GM06990 (cell line): ENCODE results near the gene EIF3A.
"Not testable (repeated sequence)": the region's sequence is repeated elsewhere in the genome, so short reads cannot be mapped to it uniquely, and the experiment has no call there.

Experiments used
- DNase-seq: peaks from one replicate; pipeline ENCODE4 v3.0.0-alpha.2; 2011; ENCODE audit not compliant: insufficient read length; ENCODE audit errors: extremely low read depth
- H3K27me3 ChIP-seq: replicated peaks from 2 replicates; pipeline ENCODE4 v1.6.0; 2011; ENCODE audit warnings: low read length; ENCODE audit not compliant: control insufficient read depth, insufficient read depth
- H3K36me3 ChIP-seq: 2 replicates; pipeline ENCODE4 v1.5.1; 2011; ENCODE audit warnings: low read length; ENCODE audit not compliant: control insufficient read depth, insufficient read depth
- H3K4me3 ChIP-seq: replicated peaks from 2 replicates; pipeline ENCODE4 v1.5.1; 2011; ENCODE audit warnings: low read depth, mild to moderate bottlenecking, control low read depth, low read length
- TF ChIP-seq, protein P1 (sequence below): IDR thresholded peaks from 2 replicates; pipeline ENCODE4 v1.5.1; 2011; ENCODE audit warnings: low read length, control low read depth, mild to moderate bottlenecking, inconsistent platforms; ENCODE audit not compliant: insufficient read depth, poor library complexity, severe bottlenecking

EIF3A gene

DNA sequence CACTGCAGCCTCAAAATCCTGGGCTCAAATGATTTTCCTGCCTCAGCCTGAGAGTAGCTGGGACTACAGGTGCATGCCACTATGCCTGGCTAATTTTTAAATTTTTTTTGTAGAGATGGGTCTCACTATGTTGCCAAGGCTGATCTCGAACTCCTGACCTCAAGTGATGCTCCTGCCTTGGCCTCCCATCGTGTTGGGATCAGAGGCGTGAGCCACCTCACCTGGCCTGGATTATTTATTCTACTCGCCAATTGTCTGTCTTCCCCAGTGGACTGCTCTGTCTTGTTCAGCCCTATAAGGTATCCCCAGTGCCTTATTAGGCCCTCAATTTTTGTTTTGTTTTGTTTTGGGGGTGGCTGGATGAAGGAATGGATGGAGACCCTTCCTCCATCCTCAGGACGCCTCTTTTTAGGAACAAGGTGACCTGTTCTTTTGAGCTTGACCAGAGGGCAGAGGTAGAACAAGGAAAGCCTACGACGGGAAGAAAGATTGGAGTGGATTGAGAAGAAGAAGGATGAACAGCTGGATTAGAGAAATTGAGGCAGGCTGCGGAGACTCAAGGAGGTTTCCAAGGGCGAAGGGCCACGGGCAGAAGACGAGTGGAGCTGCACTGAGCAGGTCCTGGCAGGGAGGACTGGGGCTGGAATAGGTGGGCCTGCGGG is 22.8 kb upstream of the EIF3A start:
- Histone ChIP-seq H3K36me3 (no peaks in the 10 kb centered on the region; the same call in 1 of the 2 replicates), H3K27me3 (no peaks in the 10 kb centered on the region), H3K4me3 (no peak overlapping the region)
- DNase-seq: no peak
- TF ChIP-seq, protein P1, sequence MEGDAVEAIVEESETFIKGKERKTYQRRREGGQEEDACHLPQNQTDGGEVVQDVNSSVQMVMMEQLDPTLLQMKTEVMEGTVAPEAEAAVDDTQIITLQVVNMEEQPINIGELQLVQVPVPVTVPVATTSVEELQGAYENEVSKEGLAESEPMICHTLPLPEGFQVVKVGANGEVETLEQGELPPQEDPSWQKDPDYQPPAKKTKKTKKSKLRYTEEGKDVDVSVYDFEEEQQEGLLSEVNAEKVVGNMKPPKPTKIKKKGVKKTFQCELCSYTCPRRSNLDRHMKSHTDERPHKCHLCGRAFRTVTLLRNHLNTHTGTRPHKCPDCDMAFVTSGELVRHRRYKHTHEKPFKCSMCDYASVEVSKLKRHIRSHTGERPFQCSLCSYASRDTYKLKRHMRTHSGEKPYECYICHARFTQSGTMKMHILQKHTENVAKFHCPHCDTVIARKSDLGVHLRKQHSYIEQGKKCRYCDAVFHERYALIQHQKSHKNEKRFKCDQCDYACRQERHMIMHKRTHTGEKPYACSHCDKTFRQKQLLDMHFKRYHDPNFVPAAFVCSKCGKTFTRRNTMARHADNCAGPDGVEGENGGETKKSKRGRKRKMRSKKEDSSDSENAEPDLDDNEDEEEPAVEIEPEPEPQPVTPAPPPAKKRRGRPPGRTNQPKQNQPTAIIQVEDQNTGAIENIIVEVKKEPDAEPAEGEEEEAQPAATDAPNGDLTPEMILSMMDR: no peak

DNA sequence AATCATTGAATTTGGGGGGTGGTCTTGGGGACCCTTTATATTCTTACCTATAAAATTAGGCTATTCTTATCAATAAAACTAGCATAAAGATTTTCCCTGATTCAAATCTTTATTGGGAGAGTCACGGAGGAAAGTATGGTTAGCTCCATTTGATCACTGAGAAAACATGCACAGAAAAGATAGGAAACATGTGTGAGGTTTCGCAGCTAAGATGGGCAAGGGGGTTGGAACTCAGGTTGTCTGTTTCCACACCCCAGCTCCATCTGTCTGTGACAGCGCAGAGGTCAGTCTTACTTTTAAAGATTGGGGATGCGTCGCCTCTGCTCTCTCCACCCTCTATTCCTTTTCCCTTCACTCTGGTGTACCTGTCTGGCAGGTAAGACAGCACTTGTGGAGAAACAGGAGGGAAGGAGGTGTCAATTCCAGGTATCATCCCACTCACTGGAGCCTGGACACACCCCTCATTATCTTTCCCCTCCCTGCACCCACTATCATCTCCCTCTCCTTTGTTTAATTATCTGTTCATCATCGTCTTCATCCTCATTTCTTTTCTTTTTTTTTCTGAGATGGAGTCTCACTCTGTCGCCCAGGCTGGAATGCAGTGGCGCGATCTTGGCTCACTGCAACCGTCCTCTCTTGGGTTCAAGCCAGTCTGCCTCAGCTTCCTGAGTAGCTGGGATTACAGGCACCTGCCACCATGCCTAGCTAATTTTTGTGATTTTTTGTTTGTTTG is 20.9 kb upstream of the EIF3A start:
- no peaks in the 10 kb centered on the region for H3K27me3 ChIP-seq
- DNase-seq: no peak
- H3K36me3 ChIP-seq: no peaks in the 10 kb centered on the region
- H3K4me3 ChIP-seq: no peak overlapping the region
- TF ChIP-seq, protein P1: no peak

DNA sequence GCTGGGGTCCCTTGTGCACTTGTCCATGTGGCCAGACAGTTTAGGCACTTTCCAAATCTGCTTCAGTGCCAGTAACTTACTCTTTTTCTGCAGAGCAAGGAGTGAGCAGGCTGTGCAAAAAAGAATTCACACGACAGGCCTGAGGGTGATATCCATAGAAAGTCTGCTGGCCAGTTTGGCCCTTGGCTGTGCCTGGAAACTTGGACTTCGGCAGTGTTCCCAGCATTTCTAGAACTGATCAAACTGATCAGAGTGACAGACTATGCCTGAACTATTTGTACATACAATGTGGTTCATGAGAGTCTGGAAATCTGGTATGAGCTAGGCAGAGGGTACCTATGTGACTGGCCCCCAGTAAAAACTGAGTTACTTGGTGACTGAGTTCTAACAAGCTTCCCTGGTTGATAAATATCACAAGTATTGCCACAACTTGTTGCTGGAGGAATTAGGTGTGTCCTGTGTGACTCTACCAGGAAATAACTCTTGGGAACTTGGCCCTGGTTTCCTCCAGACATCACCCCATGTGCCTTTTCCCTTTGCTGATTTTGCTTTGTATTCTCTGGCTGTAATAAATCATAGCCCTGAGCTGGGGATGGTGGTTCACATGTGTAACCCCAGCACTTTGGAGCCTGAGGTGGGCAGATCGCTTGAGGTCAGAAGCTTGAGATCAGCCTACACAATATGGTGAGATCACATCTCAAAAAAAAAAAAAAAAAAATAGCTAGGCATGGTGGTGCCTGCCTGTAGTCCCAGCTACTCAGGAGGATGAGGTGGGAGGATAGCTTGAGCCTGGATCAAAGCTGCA is 20.0 kb upstream of the EIF3A start:
- DNase-seq: no peak
- H3K4me3 ChIP-seq: no peak overlapping the region
- TF ChIP-seq, protein P1: no peak

DNA sequence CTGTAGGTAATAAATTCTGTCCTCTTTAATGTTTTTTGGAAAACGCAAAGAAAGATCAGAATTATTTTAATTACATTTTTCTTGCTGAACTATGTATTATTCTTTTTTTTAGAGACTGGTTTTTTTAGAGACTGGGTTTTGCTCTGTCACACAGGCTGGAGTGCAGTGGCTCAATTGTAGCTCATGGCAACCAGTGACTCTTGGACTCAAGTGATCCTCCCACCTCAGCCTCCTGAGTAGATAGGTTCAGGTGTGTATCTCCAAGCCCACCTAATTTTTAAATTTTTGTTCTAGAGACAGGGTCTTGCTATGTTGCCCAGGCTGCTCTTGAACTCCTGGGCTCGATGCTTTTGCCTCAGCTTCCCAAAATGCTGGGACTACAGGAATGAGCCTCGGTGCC is 18.0 kb upstream of the EIF3A start:
- TF ChIP-seq, protein P1: no peak
- no peak overlapping the region for H3K4me3 ChIP-seq

More for the DNA sequence above, 20.0 kb upstream of the EIF3A start:
- H3K36me3 ChIP-seq: no peaks in the 10 kb centered on the region
- H3K27me3 ChIP-seq: no peaks in the 10 kb centered on the region

DNA sequence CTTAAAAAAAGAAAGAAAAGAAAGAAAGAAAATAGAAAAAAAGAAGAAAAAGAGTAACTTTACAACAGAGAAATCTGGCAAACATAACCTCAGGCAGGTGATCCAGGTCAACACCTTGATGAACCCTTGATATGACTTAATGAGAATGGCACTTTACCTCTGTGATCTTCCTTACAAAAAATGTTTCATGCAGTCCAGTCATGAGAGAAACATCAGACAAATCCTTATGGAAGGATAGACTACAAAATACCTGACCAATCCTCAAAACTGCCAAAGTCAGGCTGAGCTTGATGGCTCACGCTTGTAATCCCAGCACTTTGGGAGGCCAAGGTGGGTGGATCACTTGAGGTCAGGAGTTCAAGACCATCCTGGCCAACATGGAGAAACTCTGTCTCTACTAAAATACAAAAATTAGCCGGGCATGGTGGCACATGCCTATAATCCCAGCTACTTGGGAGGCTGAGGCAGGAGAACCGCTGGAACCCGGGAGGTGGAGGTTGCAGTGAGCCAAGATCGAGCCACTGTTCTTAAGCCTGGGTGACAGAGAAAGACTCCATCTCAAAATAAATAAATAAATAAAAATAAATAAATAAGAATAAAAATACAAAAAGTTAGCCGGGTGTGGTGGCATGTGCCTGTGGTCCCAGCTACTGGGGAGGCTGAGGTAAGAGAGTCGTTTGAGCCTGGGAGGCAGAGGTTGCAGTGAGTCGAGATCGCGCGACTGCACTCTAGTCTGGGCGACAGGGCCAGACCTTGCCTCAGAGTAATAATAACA is 16.2 kb upstream of the EIF3A start:
- H3K36me3 ChIP-seq, DNase-seq, H3K4me3 ChIP-seq, H3K27me3 ChIP-seq: not testable (repeated sequence)

More for the DNA sequence above, 18.0 kb upstream of the EIF3A start:
- no peak for DNase-seq
- Histone ChIP-seq H3K27me3 (no peaks in the 10 kb centered on the region), H3K36me3 (no peaks in the 10 kb centered on the region)
